ENCODE measurements around the gene UBE2Q1.

UBE2Q1 gene

GRCh38 chr1:154512760-154513159 is 45.7 kb downstream of the UBE2Q1 start:
- no peak for DNase-seq (ENCODE audit: low read depth in 1 of 2, low spot score in 1 of 2)

- no peak for DNase-seq (ENCODE audit: low read depth in 1 of 2, low spot score in 1 of 2)
These were observed 54.6 kb downstream of the UBE2Q1 start for GRCh38 chr1:154503898-154504297.

- DNase-seq (ENCODE audit: low read depth in 1 of 2, low spot score in 1 of 2) = no peak
These were observed 55.7 kb downstream of the UBE2Q1 start for GRCh38 chr1:154502744-154503115.

- DNase-seq (ENCODE audit: low read depth in 1 of 2, low spot score in 1 of 2) = no peak
These were observed 56.3 kb downstream of the UBE2Q1 start, which contains the start of the genes SHE and TDRD10 for GRCh38 chr1:154502066-154502743. Gene SHE (minus strand): TSS chr1:154502412. CDS start chr1:154502026, 386 bp downstream. Gene TDRD10 (plus strand): TSS chr1:154502219. CDS start chr1:154506904, 4,685 bp downstream.

GRCh38 chr1:154501423-154502065 is 56.9 kb downstream of the UBE2Q1 start:
- DNase-seq (ENCODE audit: low read depth in 1 of 2, low spot score in 1 of 2) = no peak

GRCh38 chr1:154500533-154500932 is 57.9 kb downstream of the UBE2Q1 start:
- DNase-seq (ENCODE audit: low read depth in 1 of 2, low spot score in 1 of 2) = no peak

- no peak for DNase-seq (ENCODE audit: low read depth in 1 of 2, low spot score in 1 of 2)
These were observed 59.0 kb downstream of the UBE2Q1 start for GRCh38 chr1:154499446-154499845.
